WTC11 (cell line): ENCODE results near the gene PRKRIP1. TPM values are rescaled to one million over a fixed set of nuclear protein-coding genes. Genes with fewer than 3 reads are reported as not detected.
A peak's percentile ranks its signal among the peaks of the same experiment; 100 is the strongest.
"Not testable (repeated sequence)": the region's sequence is repeated elsewhere in the genome, so short reads cannot be mapped to it uniquely, and the experiment has no call there.

ENCODE experiments used
- ATAC-seq: fragments of 200-7000 bp; cut with Tn5 transposase; 2 replicates; pipeline ENCODE4 v1.10.0; 2021; ENCODE audit warnings: mild to moderate bottlenecking, moderate library complexity
- CTCF ChIA-PET: fragments of 300-600 bp; sonication (Branson Sonifier 250); formaldehyde crosslinking; loops from one replicate; lab custom pipeline; 2021; ENCODE audit warnings: antibody characterized with exemption; lab: Charles Lee
- POLR2A ChIA-PET: fragments of 350-600 bp; sonication (Branson Sonifier 250); formaldehyde crosslinking; loops from one replicate; lab custom pipeline; 2021; ENCODE audit warnings: antibody characterized with exemption; lab: Charles Lee
- DNase-seq: peaks from one replicate; pipeline ENCODE4 v3.0.0; 2021; ENCODE audit warnings: low spot score
- H3K27ac Mint-ChIP-seq: 2 replicates; pipeline ENCODE4 v1.8.0; 2021; ENCODE audit warnings: mixed read lengths
- H3K27me3 Mint-ChIP-seq: 2 replicates; pipeline ENCODE4 v1.8.0; 2021; ENCODE audit warnings: low read depth, mild to moderate bottlenecking, moderate library complexity, mixed read lengths
- H3K36me3 Mint-ChIP-seq: 2 replicates; pipeline ENCODE4 v1.8.0; 2021; ENCODE audit warnings: mixed read lengths
- H3K4me1 Mint-ChIP-seq: 2 replicates; pipeline ENCODE4 v1.8.0; 2022; ENCODE audit warnings: mixed read lengths
- H3K4me3 Mint-ChIP-seq: 2 replicates; pipeline ENCODE4 v1.8.0; 2021; ENCODE audit warnings: mild to moderate bottlenecking, moderate library complexity, mixed read lengths
- H3K9me3 Mint-ChIP-seq: 2 replicates; pipeline ENCODE4 v1.8.0; 2021; ENCODE audit warnings: mixed read lengths
- AFF4 ChIP-seq: sonication (generic); formaldehyde crosslinking; IDR thresholded peaks from 2 replicates; pipeline ENCODE4 v1.8.1; 2023; ENCODE audit warnings: mild to moderate bottlenecking, missing genetic modification reagents, borderline replicate concordance
- ATF2 ChIP-seq: sonication (generic); formaldehyde crosslinking; IDR thresholded peaks from 2 replicates; pipeline ENCODE4 v1.8.1; 2022; ENCODE audit warnings: low read depth, missing genetic modification reagents, borderline replicate concordance
- ATF6 ChIP-seq: sonication (generic); formaldehyde crosslinking; IDR thresholded peaks from 2 replicates; pipeline ENCODE4 v1.8.1; 2023; ENCODE audit warnings: mild to moderate bottlenecking, missing genetic modification reagents
- FOXP1 ChIP-seq: sonication (generic); formaldehyde crosslinking; IDR thresholded peaks from 2 replicates; pipeline ENCODE4 v1.8.0; 2022; ENCODE audit warnings: missing genetic modification reagents, mild to moderate bottlenecking, moderate library complexity, borderline replicate concordance
- GTF2I ChIP-seq: fragments of 250-450 bp; sonication (Bioruptor Pico); conservative IDR thresholded peaks from 2 replicates; pipeline ENCODE4 v1.4.0; 2021; ENCODE audit warnings: mild to moderate bottlenecking
- NFYB ChIP-seq: sonication (generic); formaldehyde crosslinking; conservative IDR thresholded peaks from 2 replicates; pipeline ENCODE4 v1.8.0; 2022; ENCODE audit warnings: low read depth, missing genetic modification reagents
- PRRX2 ChIP-seq: fragments of 250-450 bp; sonication (Bioruptor Pico); IDR thresholded peaks from 2 replicates; pipeline ENCODE4 v1.8.0; 2021; ENCODE audit warnings: mild to moderate bottlenecking
- USF1 ChIP-seq: sonication (generic); formaldehyde crosslinking; IDR thresholded peaks from 2 replicates; pipeline ENCODE4 v1.8.0; 2022; ENCODE audit warnings: mild to moderate bottlenecking, missing genetic modification reagents
- ZNF317 ChIP-seq: sonication (generic); formaldehyde crosslinking; IDR thresholded peaks from 2 replicates; pipeline ENCODE4 v1.8.1; 2023; ENCODE audit warnings: low read depth, mild to moderate bottlenecking, moderate library complexity, missing genetic modification reagents, borderline replicate concordance
- ZNF416 ChIP-seq: fragments of 250-450 bp; sonication (Bioruptor Pico); IDR thresholded peaks from 2 replicates; pipeline ENCODE4 v1.9.0; 2021; ENCODE audit warnings: mild to moderate bottlenecking, inconsistent platforms
- ZNF423 ChIP-seq: fragments of 250-450 bp; sonication (Bioruptor Pico); IDR thresholded peaks from 2 replicates; pipeline ENCODE4 v2.1.2; 2022; ENCODE audit warnings: mild to moderate bottlenecking, moderate library complexity
- ZNF671 ChIP-seq: fragments of 250-450 bp; sonication (Bioruptor Pico); IDR thresholded peaks from 2 replicates; pipeline ENCODE4 v1.8.0; 2021; ENCODE audit warnings: mild to moderate bottlenecking
- ZSCAN18 ChIP-seq: fragments of 250-450 bp; sonication (Bioruptor Pico); IDR thresholded peaks from 2 replicates; pipeline ENCODE4 v2.1.2; 2022; ENCODE audit warnings: mild to moderate bottlenecking, moderate library complexity
- total RNA-seq: library from RNA; stranded (reverse); gene quantifications from 3 replicates; pipeline ENCODE4 v1.2.3, GENCODE V29; 2021
- TF ChIP-seq, protein P1 (sequence below): sonication (generic); formaldehyde crosslinking; IDR thresholded peaks from 2 replicates; pipeline ENCODE4 v1.8.1; 2023; ENCODE audit warnings: mild to moderate bottlenecking, moderate library complexity, missing genetic modification reagents
- TF ChIP-seq, protein P2 (sequence below): sonication (generic); formaldehyde crosslinking; IDR thresholded peaks from 2 replicates; pipeline ENCODE4 v1.8.0; 2023; ENCODE audit warnings: missing genetic modification reagents

Gene PRKRIP1
- total RNA-seq, 1 experiment from 2014 or later = 27.5 TPM

- no peak for DNase-seq
- Mint-ChIP-seq H3K36me3 (peaks cover 55% of the 10 kb centered on the region), H3K4me3 (no peak overlapping the region), H3K9me3 (no peaks in the 10 kb centered on the region), H3K27ac (no peak overlapping the region), H3K4me1 (peaks cover 17% of the 10 kb centered on the region), H3K27me3 (no peaks in the 10 kb centered on the region)
- ChIA-PET CTCF (no interaction called here), POLR2A (no interaction called here)
- ATAC-seq = no peak
- TF ChIP-seq ZNF416 (no peak), AFF4 (CRISPR knock-in tag) (no peak), ZSCAN18 (no peak), ATF6 (CRISPR knock-in tag) (no peak), ZNF317 (no peak), NFYB (CRISPR knock-in tag) (no peak)
Observed at GRCh38 chr7:102376964-102377466, 19.1 kb upstream of the PRKRIP1 start.

DNA sequence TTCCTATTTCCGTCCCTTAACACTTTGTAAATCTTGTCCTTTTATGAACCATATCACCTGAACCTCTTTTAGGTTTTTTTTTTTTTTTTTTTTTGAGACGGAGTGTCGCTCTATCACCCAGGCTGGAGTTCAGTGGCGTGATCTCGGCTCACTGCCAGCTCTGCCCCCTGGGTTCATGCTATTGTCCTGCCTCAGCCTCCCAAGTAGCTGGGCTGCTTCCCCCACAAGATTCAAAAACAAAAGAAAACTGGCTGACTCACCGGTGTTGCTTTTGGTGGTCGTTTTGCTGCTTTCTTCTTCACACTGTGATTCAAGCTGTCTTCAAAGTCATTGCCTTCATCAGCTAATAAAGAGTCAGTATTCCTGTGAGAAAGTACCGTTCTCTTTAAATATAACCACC lies 15.3 kb upstream of the PRKRIP1 start:
- Mint-ChIP-seq H3K4me1 (peaks cover 17% of the 10 kb centered on the region), H3K27ac (peak overlapping the region; percentile 46), H3K36me3 (peaks cover 60% of the 10 kb centered on the region), H3K4me3 (peak overlapping the region; percentile 17; the same call in 1 of the 2 replicates)
- not testable (repeated sequence) for DNase-seq, H3K27me3 Mint-ChIP-seq, H3K9me3 Mint-ChIP-seq, ATAC-seq
- ChIA-PET POLR2A (interaction anchor here (0.5 kb wide), 1 partner anchor 547 kb away, joined by 3 read pairs; no protein-coding TSS in a partner anchor), CTCF (interaction anchor here (0.7 kb wide), 2 partner anchors 62 to 363 kb away, joined by 3 to 4 read pairs; no protein-coding TSS in a partner anchor)
- TF ChIP-seq ZNF423 (CRISPR knock-in tag) = peak; percentile 50; the same call in 1 of the 2 replicates

DNA sequence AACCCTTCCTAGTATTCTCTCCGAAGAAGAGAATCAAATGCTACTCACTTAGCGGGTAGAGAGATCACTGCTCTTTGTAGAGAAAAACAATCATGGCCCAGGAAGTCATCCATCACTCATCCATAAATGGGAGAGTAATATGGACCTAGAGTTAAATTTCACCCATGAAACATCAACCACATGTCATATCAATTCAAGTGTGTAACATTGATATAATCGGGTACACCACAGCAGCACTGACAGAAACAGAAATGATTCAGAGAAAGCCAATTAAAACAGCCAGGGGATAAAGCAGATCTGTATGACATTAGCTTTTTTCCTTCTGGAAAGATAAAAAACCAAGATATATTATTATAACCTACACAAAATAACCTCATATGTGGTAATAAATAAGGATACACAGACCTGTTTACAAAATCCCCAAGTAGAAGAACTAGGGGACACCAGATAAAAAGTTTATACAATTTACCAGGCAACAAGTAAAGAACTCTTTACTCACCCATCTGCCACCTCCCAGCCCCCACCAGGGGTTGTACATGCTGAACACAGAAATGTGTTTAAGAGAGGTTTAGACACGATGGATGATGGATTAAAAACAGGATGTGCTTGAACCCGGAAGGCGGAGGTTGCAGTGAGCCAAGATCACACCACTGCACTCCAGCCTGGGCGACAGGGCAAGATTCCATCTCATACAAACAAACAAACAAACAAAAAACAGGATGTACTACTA lies 14.3 kb upstream of the PRKRIP1 start:
- DNase-seq, POLR2A ChIA-PET, H3K4me3 Mint-ChIP-seq, ATAC-seq, H3K27me3 Mint-ChIP-seq, CTCF ChIA-PET, H3K9me3 Mint-ChIP-seq: not testable (repeated sequence)
- peak overlapping the region; percentile 55; the same call in 1 of the 2 replicates for H3K27ac Mint-ChIP-seq
- H3K4me1 Mint-ChIP-seq = peaks cover 17% of the 10 kb centered on the region
- peaks cover 54% of the 10 kb centered on the region for H3K36me3 Mint-ChIP-seq

DNA sequence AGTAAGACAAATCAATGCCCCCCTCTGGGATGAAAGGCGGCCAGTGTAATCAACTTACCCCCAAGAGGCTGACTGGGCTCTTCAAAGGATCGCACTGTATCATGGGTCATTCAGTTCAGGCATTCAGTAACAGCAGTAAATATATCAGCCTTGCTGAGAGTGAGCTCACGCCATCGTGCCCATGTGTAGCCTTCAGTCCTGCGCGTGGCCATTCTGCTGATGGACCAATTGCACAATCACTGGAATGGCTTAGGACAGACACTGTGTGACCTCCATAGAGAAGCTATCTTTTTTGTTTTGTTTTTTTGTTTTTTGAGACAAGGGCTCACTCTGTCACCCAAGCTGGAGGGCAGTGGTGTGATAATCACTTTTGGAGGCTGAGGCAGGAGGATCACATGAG lies 9.1 kb upstream of the PRKRIP1 start:
- ATAC-seq (no peak), DNase-seq (no peak)
- H3K4me3 Mint-ChIP-seq = no peak overlapping the region
- CTCF ChIA-PET = interaction anchor here (0.6 to 1.7 kb wide), 3 partner anchors 17 to 108 kb away, joined by 3 to 7 read pairs (median 4); no protein-coding TSS in a partner anchor
- H3K27me3 Mint-ChIP-seq = no peaks in the 10 kb centered on the region
- no peak overlapping the region for H3K27ac Mint-ChIP-seq
- no peaks in the 10 kb centered on the region for H3K4me1 Mint-ChIP-seq
- POLR2A ChIA-PET = no interaction called here
- H3K9me3 Mint-ChIP-seq = no peaks in the 10 kb centered on the region
- H3K36me3 Mint-ChIP-seq = peaks cover 27% of the 10 kb centered on the region
- TF ChIP-seq, protein P1, sequence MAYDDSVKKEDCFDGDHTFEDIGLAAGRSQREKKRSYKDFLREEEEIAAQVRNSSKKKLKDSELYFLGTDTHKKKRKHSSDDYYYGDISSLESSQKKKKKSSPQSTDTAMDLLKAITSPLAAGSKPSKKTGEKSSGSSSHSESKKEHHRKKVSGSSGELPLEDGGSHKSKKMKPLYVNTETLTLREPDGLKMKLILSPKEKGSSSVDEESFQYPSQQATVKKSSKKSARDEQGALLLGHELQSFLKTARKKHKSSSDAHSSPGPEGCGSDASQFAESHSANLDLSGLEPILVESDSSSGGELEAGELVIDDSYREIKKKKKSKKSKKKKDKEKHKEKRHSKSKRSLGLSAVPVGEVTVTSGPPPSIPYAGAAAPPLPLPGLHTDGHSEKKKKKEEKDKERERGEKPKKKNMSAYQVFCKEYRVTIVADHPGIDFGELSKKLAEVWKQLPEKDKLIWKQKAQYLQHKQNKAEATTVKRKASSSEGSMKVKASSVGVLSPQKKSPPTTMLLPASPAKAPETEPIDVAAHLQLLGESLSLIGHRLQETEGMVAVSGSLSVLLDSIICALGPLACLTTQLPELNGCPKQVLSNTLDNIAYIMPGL (CRISPR knock-in tag) = no peak
- TF ChIP-seq ATF2 = no peak
- TF ChIP-seq ZNF671 (CRISPR knock-in tag) = no peak
- no peak for TF ChIP-seq FOXP1 (CRISPR knock-in tag)
- TF ChIP-seq PRRX2 (CRISPR knock-in tag) = no peak
- TF ChIP-seq, protein P2, sequence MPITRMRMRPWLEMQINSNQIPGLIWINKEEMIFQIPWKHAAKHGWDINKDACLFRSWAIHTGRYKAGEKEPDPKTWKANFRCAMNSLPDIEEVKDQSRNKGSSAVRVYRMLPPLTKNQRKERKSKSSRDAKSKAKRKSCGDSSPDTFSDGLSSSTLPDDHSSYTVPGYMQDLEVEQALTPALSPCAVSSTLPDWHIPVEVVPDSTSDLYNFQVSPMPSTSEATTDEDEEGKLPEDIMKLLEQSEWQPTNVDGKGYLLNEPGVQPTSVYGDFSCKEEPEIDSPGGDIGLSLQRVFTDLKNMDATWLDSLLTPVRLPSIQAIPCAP (CRISPR knock-in tag) = no peak
- TF ChIP-seq USF1 (CRISPR knock-in tag) = no peak
- TF ChIP-seq GTF2I (CRISPR knock-in tag) = no peak
